ENCODE results near the gene EFCAB8.

- TF ChIP-seq CTCF (IDR thresholded peaks at IDR 0.05 in 4 of 5, conservative IDR thresholded peaks at IDR 0.05 in 1 of 5) (peak in 1 of 5 experiments; percentile 24), POLR2A (IDR thresholded peaks at IDR 0.05) (peak; percentile 40 to 42)
Observed at GRCh38 chr20:32819992-32820697, 38.6 kb upstream of the EFCAB8 start.

Measured in gastrocnemius medialis (tissue), 4 donors.